SK-N-MC (cell line): ENCODE measurements around the gene METTL16.

Experiments used
- EZH2 ChIP-seq: fragments of 200-600 bp; sonication (generic); IDR thresholded peaks from one replicate; pipeline ENCODE4 v1.6.1; 2017; ENCODE audit warnings: antibody characterized with exemption
- POLR2AphosphoS5 ChIP-seq: IDR thresholded peaks from 2 replicates; pipeline ENCODE4 v1.6.1; 2012; ENCODE audit warnings: mild to moderate bottlenecking, low read depth, low read length, borderline replicate concordance

DNA sequence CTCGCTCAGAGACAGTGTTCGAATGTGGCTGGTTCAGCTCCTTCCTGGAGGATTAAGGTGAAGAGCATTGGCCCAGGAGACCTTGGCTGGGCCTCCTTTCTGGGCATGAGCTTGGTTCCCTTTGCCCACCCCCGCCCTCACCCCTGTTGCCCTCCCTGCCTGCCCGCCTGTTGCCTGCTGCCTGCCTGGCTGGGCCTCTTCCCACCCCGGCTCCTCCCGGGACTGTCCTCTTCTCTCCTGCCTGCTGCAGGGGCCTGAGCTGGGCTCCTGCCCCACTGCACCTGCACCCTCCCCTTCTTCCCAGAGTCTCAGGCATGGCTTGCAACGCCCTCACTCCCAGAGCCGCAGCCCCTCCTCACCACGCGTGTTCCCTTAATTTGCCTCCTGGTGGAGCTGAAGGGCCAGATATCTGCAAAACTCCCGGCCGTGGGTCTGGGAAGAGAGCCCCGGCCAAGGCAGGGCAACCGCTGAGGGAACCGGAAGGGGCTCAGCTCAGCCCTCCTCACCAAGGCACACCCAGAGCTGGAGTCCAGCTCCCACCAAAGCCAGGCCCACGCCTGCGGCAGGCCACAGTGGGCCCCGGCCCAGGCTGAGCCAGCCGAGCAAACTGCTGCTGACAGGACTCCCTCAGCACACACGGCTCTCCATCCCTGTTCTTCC, 142.0 kb downstream of the METTL16 start:
- no peak for TF ChIP-seq POLR2AphosphoS5
- TF ChIP-seq EZH2: no peak
